HG02938 (cell line): ENCODE measurements around the gene CXCL12.

Source experiments
- ATAC-seq: cut with Tn5 transposase; IDR thresholded peaks from one replicate; pipeline ENCODE4 v1.9.1; 2021; ENCODE audit warnings: mild to moderate bottlenecking, moderate library complexity; ENCODE audit not compliant: unreplicated experiment

CXCL12 gene

GRCh38 chr10:44364566-44364965 lies 20.3 kb downstream of the CXCL12 start:
- ATAC-seq: no peak

- no peak for ATAC-seq
Measured at GRCh38 chr10:44363716-44364115, 21.2 kb downstream of the CXCL12 start.

- ATAC-seq: no peak
Measured at GRCh38 chr10:44362866-44363711, 21.8 kb downstream of the CXCL12 start.

- no peak for ATAC-seq
Measured at GRCh38 chr10:44361109-44361508, 23.8 kb downstream of the CXCL12 start.

- no peak for ATAC-seq
Measured at GRCh38 chr10:44358080-44358771, 26.7 kb downstream of the CXCL12 start.

- no peak for ATAC-seq
Measured at GRCh38 chr10:44357023-44357540, 27.8 kb downstream of the CXCL12 start.

- no peak for ATAC-seq
Measured at GRCh38 chr10:44356139-44357022, 28.5 kb downstream of the CXCL12 start.

- no peak for ATAC-seq
Measured at GRCh38 chr10:44355630-44356029, 29.3 kb downstream of the CXCL12 start.

- ATAC-seq: no peak
Measured at GRCh38 chr10:44354771-44355170, 30.1 kb downstream of the CXCL12 start.

- ATAC-seq: no peak
Measured at GRCh38 chr10:44353721-44354120, 31.2 kb downstream of the CXCL12 start.

- ATAC-seq: no peak
Measured at GRCh38 chr10:44353128-44353390, 31.8 kb downstream of the CXCL12 start.

GRCh38 chr10:44352316-44353127 lies 32.4 kb downstream of the CXCL12 start:
- no peak for ATAC-seq

GRCh38 chr10:44348496-44348895 lies 36.4 kb downstream of the CXCL12 start:
- ATAC-seq: no peak

- no peak for ATAC-seq
Measured at GRCh38 chr10:44347609-44348400, 37.1 kb downstream of the CXCL12 start.

- no peak for ATAC-seq
Measured at GRCh38 chr10:44344727-44345126, 40.2 kb downstream of the CXCL12 start.

GRCh38 chr10:44343843-44344242 lies 41.1 kb downstream of the CXCL12 start:
- no peak for ATAC-seq

GRCh38 chr10:44341886-44342285 lies 43.0 kb downstream of the CXCL12 start:
- ATAC-seq: no peak

GRCh38 chr10:44340557-44340956 lies 44.3 kb downstream of the CXCL12 start:
- no peak for ATAC-seq

GRCh38 chr10:44339218-44339617 lies 45.7 kb downstream of the CXCL12 start:
- ATAC-seq: no peak

GRCh38 chr10:44337081-44337480 lies 47.8 kb downstream of the CXCL12 start:
- ATAC-seq: no peak
